ENCODE data around the gene CACNA1B. TPM values are rescaled to one million over a fixed set of nuclear protein-coding genes. Genes with fewer than 3 reads are reported as not detected.

Gene CACNA1B
- total and polyA plus RNA-seq, 9 of the 15 experiments (the other 6 are each of a cell fraction or from before 2014, with no cell fraction given), result 0.01 to 0.04 TPM; not detected in 7

GRCh38 chr9:138060365-138060764, 182.8 kb downstream of the CACNA1B start:
- ATAC-seq (no peak), FAIRE-seq (no peak), DNase-seq (ENCODE audit: extremely low read depth in 1 of 4, low spot score in 3 of 4) (no peak)
- CTCF ChIA-PET (ENCODE audit: low intra/inter-chr PET ratio), result no interaction called here
- peaks cover 19 to 67% of the 10 kb centered on the region in 2 experiments; a peak in 4 of 5 replicates for H3K27me3 ChIP-seq (ENCODE audit: control insufficient read depth in 2 of 2, insufficient read depth in 2 of 2, low read length in 2 of 2)
- H3K36me3 ChIP-seq (ENCODE audit: control insufficient read depth, insufficient read depth, low read length), result no peaks in the 10 kb centered on the region
- no peaks in the 10 kb centered on the region for H3K9me3 ChIP-seq (replicated peaks; ENCODE audit: control insufficient read depth, insufficient read depth, low read depth, low read length)
- H3K4me3 ChIP-seq, result no peak overlapping the region
- no peaks in the 10 kb centered on the region for H3K4me1 ChIP-seq (replicated peaks in 1 of 2; ENCODE audit: control insufficient read depth in 2 of 2, insufficient read depth in 2 of 2, low read length in 2 of 2)
- WGBS (ENCODE audit: insufficient coverage, low coverage, missing lambda C conversion rate), result 1% methylated on average over 8 of the region's 8 CpGs
- no peaks in the 10 kb centered on the region; the same call in 1 of the 2 replicates for H4K20me1 ChIP-seq (replicated peaks; ENCODE audit: control insufficient read depth, insufficient read depth, low read length)
- no peaks in the 10 kb centered on the region for H3K79me2 ChIP-seq (ENCODE audit: control insufficient read depth, insufficient read depth, low read length)
- in situ Hi-C loops (cut with MboI), result no loop called here
- POLR2A ChIA-PET, result interaction anchor here (0.9 to 1.5 kb wide), 2 partner anchors 10 to 16 kb away, joined by 3 read pairs; no protein-coding TSS in a partner anchor
- intact Hi-C loops (cut with micrococcal nuclease), result no loop called here
- no peak overlapping the region for H2AFZ ChIP-seq (ENCODE audit: low read depth, low read length)
- no TSS peak for BruUV-seq (replicated peaks)
- no peaks in the 10 kb centered on the region for H3K9me1 ChIP-seq (ENCODE audit: control insufficient read depth, insufficient read depth, low read length)
- H3K27ac ChIP-seq (ENCODE audit: extremely low read depth, low read depth, low read length), result no peak overlapping the region
- no peak overlapping the region for H3K4me2 ChIP-seq (ENCODE audit: insufficient read depth, low read length)
- H3K9ac ChIP-seq (ENCODE audit: insufficient read depth in 1 of 2, low read depth in 2 of 2, low read length in 2 of 2), result no peak overlapping the region
- TF ChIP-seq L3MBTL2 (IDR thresholded peaks at IDR 0.05) (no peak), HNRNPK (IDR thresholded peaks at IDR 0.05; ENCODE audit: low read depth, low read length, poor library complexity, severe bottlenecking) (no peak), ETV1 (tag; conservative IDR thresholded peaks at IDR 0.05; ENCODE audit: low read depth) (no peak), TAF15 (IDR thresholded peaks at IDR 0.05; ENCODE audit: low read depth, low read length) (no peak), GTF2E2 (tag; IDR thresholded peaks at IDR 0.05) (no peak), ZNF124 (CRISPR knock-in tag; IDR thresholded peaks at IDR 0.05) (no peak), ZNF197 (CRISPR knock-in tag; IDR thresholded peaks at IDR 0.05; ENCODE audit: low read depth) (no peak), HINFP (tag; conservative IDR thresholded peaks at IDR 0.05; ENCODE audit: low read depth) (no peak), NCOA4 (IDR thresholded peaks at IDR 0.05; ENCODE audit: partially characterized antibody) (no peak)
- TF ChIP-seq, protein P1, sequence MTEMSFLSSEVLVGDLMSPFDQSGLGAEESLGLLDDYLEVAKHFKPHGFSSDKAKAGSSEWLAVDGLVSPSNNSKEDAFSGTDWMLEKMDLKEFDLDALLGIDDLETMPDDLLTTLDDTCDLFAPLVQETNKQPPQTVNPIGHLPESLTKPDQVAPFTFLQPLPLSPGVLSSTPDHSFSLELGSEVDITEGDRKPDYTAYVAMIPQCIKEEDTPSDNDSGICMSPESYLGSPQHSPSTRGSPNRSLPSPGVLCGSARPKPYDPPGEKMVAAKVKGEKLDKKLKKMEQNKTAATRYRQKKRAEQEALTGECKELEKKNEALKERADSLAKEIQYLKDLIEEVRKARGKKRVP (CRISPR knock-in tag; IDR thresholded peaks at IDR 0.05), result no peak
- TF ChIP-seq, protein P2, sequence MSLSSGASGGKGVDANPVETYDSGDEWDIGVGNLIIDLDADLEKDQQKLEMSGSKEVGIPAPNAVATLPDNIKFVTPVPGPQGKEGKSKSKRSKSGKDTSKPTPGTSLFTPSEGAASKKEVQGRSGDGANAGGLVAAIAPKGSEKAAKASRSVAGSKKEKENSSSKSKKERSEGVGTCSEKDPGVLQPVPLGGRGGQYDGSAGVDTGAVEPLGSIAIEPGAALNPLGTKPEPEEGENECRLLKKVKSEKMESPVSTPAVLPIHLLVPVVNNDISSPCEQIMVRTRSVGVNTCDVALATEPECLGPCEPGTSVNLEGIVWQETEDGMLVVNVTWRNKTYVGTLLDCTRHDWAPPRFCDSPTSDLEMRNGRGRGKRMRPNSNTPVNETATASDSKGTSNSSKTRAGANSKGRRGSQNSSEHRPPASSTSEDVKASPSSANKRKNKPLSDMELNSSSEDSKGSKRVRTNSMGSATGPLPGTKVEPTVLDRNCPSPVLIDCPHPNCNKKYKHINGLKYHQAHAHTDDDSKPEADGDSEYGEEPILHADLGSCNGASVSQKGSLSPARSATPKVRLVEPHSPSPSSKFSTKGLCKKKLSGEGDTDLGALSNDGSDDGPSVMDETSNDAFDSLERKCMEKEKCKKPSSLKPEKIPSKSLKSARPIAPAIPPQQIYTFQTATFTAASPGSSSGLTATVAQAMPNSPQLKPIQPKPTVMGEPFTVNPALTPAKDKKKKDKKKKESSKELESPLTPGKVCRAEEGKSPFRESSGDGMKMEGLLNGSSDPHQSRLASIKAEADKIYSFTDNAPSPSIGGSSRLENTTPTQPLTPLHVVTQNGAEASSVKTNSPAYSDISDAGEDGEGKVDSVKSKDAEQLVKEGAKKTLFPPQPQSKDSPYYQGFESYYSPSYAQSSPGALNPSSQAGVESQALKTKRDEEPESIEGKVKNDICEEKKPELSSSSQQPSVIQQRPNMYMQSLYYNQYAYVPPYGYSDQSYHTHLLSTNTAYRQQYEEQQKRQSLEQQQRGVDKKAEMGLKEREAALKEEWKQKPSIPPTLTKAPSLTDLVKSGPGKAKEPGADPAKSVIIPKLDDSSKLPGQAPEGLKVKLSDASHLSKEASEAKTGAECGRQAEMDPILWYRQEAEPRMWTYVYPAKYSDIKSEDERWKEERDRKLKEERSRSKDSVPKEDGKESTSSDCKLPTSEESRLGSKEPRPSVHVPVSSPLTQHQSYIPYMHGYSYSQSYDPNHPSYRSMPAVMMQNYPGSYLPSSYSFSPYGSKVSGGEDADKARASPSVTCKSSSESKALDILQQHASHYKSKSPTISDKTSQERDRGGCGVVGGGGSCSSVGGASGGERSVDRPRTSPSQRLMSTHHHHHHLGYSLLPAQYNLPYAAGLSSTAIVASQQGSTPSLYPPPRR (CRISPR knock-in tag; IDR thresholded peaks at IDR 0.05; ENCODE audit: borderline replicate concordance), result no peak
